ENCODE results near the gene CECR2. TPM values are rescaled to one million over a fixed set of nuclear protein-coding genes. Genes with fewer than 3 reads are reported as not detected.

CECR2 gene
- total RNA-seq, 2 experiments from 2014 or later = not detected

- H3K4me1 Mint-ChIP-seq (ENCODE audit: low read depth) = no peaks in the 10 kb centered on the region
- H3K27me3 Mint-ChIP-seq = no peaks in the 10 kb centered on the region
- ChIA-PET POLR2A (no interaction called here), CTCF (no interaction called here)
- no peaks in the 10 kb centered on the region for H3K9me3 Mint-ChIP-seq
- H3K9me3 ChIP-seq (ENCODE audit: control insufficient read depth in 1 of 2, insufficient read depth in 1 of 2, low read length in 2 of 2) = no peaks in the 10 kb centered on the region
- no peak overlapping the region for H3K27ac ChIP-seq (ENCODE audit: low read depth in 1 of 2, low read length in 2 of 2)
- intact Hi-C loops (cut with DNase I, micrococcal nuclease) = no loop called here
- H3K4me1 ChIP-seq (ENCODE audit: insufficient read depth, low read length) = no peaks in the 10 kb centered on the region
- H3K36me3 Mint-ChIP-seq (ENCODE audit: low read depth) = no peaks in the 10 kb centered on the region
- H3K36me3 ChIP-seq (ENCODE audit: insufficient read depth, low read length) = no peaks in the 10 kb centered on the region
- H3K4me3 Mint-ChIP-seq = no peak overlapping the region
- TF ChIP-seq CTCF (IDR thresholded peaks at IDR 0.05) = no peak
- H3K27me3 ChIP-seq (ENCODE audit: control insufficient read depth in 1 of 2, insufficient read depth in 2 of 2, low read length in 2 of 2) = peaks cover 0 to 5% of the 10 kb centered on the region in 2 experiments
- H3K4me3 ChIP-seq (ENCODE audit: low read length) = no peak overlapping the region
- DNase-seq (no peak), ATAC-seq (ENCODE audit: poor library complexity) (no peak)
- H3K27ac Mint-ChIP-seq = no peak overlapping the region
These were observed 43.0 kb downstream of the CECR2 start for GRCh38 chr22:17412232-17412631.

- Histone ChIP-seq H3K36me3 (ENCODE audit: insufficient read depth, low read length) (no peaks in the 10 kb centered on the region), H3K9me3 (ENCODE audit: control insufficient read depth in 1 of 2, insufficient read depth in 1 of 2, low read length in 2 of 2) (no peaks in the 10 kb centered on the region), H3K4me1 (ENCODE audit: insufficient read depth, low read length) (no peaks in the 10 kb centered on the region), H3K4me3 (ENCODE audit: low read length) (no peak overlapping the region), H3K27me3 (ENCODE audit: control insufficient read depth in 1 of 2, insufficient read depth in 2 of 2, low read length in 2 of 2) (no peaks in the 10 kb centered on the region), H3K27ac (ENCODE audit: low read depth in 1 of 2, low read length in 2 of 2) (no peak overlapping the region)
- Mint-ChIP-seq H3K36me3 (ENCODE audit: low read depth) (no peaks in the 10 kb centered on the region), H3K4me3 (no peak overlapping the region), H3K4me1 (ENCODE audit: low read depth) (no peaks in the 10 kb centered on the region), H3K9me3 (no peaks in the 10 kb centered on the region), H3K27ac (no peak overlapping the region), H3K27me3 (no peaks in the 10 kb centered on the region)
- ChIA-PET CTCF (no interaction called here), POLR2A (no interaction called here)
- DNase-seq (peak in 1 of 14 experiments; percentile 6), ATAC-seq (ENCODE audit: poor library complexity) (no peak)
- intact Hi-C loops (cut with DNase I, micrococcal nuclease) = no loop called here
- no peak for TF ChIP-seq CTCF (IDR thresholded peaks at IDR 0.05)
These were observed 49.6 kb downstream of the CECR2 start for GRCh38 chr22:17418890-17419324.

- Histone ChIP-seq H3K4me3 (ENCODE audit: low read length) (no peak overlapping the region), H3K27ac (ENCODE audit: low read depth in 1 of 2, low read length in 2 of 2) (no peak overlapping the region), H3K9me3 (ENCODE audit: control insufficient read depth in 1 of 2, insufficient read depth in 1 of 2, low read length in 2 of 2) (no peaks in the 10 kb centered on the region), H3K36me3 (ENCODE audit: insufficient read depth, low read length) (no peaks in the 10 kb centered on the region), H3K27me3 (ENCODE audit: control insufficient read depth in 1 of 2, insufficient read depth in 2 of 2, low read length in 2 of 2) (no peaks in the 10 kb centered on the region), H3K4me1 (ENCODE audit: insufficient read depth, low read length) (no peaks in the 10 kb centered on the region)
- ChIA-PET CTCF (no interaction called here), POLR2A (no interaction called here)
- ATAC-seq (ENCODE audit: poor library complexity) = no peak
- H3K4me3 Mint-ChIP-seq = no peak overlapping the region
- no peaks in the 10 kb centered on the region for H3K36me3 Mint-ChIP-seq (ENCODE audit: low read depth)
- no peak for DNase-seq
- no peaks in the 10 kb centered on the region for H3K4me1 Mint-ChIP-seq (ENCODE audit: low read depth)
- no peak overlapping the region for H3K27ac Mint-ChIP-seq
- intact Hi-C loops (cut with DNase I, micrococcal nuclease) = no loop called here
- no peaks in the 10 kb centered on the region for H3K9me3 Mint-ChIP-seq
- no peak for TF ChIP-seq CTCF (IDR thresholded peaks at IDR 0.05)
- no peaks in the 10 kb centered on the region for H3K27me3 Mint-ChIP-seq
These were observed 50.1 kb downstream of the CECR2 start for GRCh38 chr22:17419348-17419747.

All from CD4-positive, alpha-beta T cell (primary cell).